ENCODE results near the gene PLAAT4. TPM values are rescaled to one million over a fixed set of nuclear protein-coding genes. Genes with fewer than 3 reads are reported as not detected.

PLAAT4 gene
- total RNA-seq, 1 experiment from 2014 or later, result 0.52 TPM

DNA sequence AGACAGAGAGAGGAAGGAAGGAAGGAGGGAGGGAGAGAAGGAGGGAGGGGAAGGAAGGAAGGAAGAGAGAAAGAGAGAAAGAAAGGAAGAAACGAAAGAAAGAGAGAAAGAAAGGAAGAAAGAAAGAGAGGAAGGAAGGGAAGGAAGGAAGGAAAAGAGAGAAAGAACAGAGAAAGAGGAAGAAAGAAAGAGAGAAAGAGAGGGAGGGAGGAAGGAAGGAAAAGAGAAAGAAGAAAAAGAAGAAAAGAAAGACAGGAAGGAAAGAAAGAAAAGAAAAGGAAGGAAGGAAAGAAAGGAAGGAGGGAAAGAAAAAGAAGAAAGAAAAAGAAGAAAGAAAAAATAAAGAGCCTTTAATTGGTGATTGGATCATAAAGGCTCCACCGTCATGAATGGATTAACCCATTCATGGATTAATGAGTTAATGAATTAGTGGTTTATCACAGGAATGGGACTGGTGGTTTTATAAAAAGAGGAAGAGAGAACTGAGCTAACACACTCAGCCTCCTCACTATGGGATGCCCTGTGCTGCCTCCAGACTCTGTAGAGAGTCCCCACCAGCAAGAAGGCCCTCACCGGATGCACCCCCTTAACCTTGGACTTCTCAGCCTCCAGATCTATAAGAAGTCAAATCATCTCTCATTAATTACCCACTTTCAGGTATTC, 35.5 kb downstream of the PLAAT4 start:
- Histone ChIP-seq H3K4me2 (ENCODE audit: low read length) (no peak overlapping the region), H2AFZ (ENCODE audit: low read depth, low read length, poor library complexity, severe bottlenecking) (no peak overlapping the region), H3K79me2 (ENCODE audit: insufficient read depth, low read length) (no peaks in the 10 kb centered on the region), H3K4me3 (replicated peaks in 1 of 2; ENCODE audit: low read depth in 1 of 2, low read length in 2 of 2) (no peak overlapping the region), H3K9me3 (ENCODE audit: control insufficient read depth in 1 of 2, insufficient read depth in 1 of 2, low read depth in 1 of 2, low read length in 2 of 2) (no peaks in the 10 kb centered on the region), H3K9ac (ENCODE audit: low read length) (no peak overlapping the region), H4K20me1 (ENCODE audit: insufficient read depth) (no peaks in the 10 kb centered on the region), H3K9me2 (ENCODE audit: insufficient read depth) (no peaks in the 10 kb centered on the region), H3K27ac (ENCODE audit: low read depth, low read length) (no peak overlapping the region), H3K36me3 (ENCODE audit: control insufficient read depth in 1 of 2, insufficient read depth in 2 of 2, low read length in 2 of 2) (no peaks in the 10 kb centered on the region), H3K27me3 (ENCODE audit: insufficient read depth, low read length) (no peaks in the 10 kb centered on the region), H3K4me1 (ENCODE audit: control insufficient read depth in 1 of 2, insufficient read depth in 2 of 2, low read length in 2 of 2) (peaks cover 9 to 12% of the 10 kb centered on the region in 2 experiments)
- ChIA-PET POLR2A (no interaction called here), CTCF (no interaction called here), RAD21 (ENCODE audit: low non-redundant PET in 1 of 2, low total read pairs in 2 of 2, uncharacterized antibody in 2 of 2, unreplicated experiment in 2 of 2) (no interaction called here)
- BruUV-seq (replicated peaks), result TSS peak; percentile 35
- TF ChIP-seq YY1 (IDR thresholded peaks at IDR 0.05; ENCODE audit: extremely low read depth, insufficient replicate concordance, low read depth, low read length) (no peak), CBX3 (IDR thresholded peaks at IDR 0.05; ENCODE audit: low read depth) (no peak), POLR2AphosphoS5 (IDR thresholded peaks at IDR 0.05; ENCODE audit: low read depth, low read length) (no peak), RAD21 (IDR thresholded peaks at IDR 0.05; ENCODE audit: low read depth) (no peak), SRF (IDR thresholded peaks at IDR 0.05; ENCODE audit: low read depth) (no peak)
- no peak for DNase-seq (ENCODE audit: low read depth, low spot score)
- ATAC-seq, result no peak
- intact Hi-C loops (cut with micrococcal nuclease), result no loop called here

DNA sequence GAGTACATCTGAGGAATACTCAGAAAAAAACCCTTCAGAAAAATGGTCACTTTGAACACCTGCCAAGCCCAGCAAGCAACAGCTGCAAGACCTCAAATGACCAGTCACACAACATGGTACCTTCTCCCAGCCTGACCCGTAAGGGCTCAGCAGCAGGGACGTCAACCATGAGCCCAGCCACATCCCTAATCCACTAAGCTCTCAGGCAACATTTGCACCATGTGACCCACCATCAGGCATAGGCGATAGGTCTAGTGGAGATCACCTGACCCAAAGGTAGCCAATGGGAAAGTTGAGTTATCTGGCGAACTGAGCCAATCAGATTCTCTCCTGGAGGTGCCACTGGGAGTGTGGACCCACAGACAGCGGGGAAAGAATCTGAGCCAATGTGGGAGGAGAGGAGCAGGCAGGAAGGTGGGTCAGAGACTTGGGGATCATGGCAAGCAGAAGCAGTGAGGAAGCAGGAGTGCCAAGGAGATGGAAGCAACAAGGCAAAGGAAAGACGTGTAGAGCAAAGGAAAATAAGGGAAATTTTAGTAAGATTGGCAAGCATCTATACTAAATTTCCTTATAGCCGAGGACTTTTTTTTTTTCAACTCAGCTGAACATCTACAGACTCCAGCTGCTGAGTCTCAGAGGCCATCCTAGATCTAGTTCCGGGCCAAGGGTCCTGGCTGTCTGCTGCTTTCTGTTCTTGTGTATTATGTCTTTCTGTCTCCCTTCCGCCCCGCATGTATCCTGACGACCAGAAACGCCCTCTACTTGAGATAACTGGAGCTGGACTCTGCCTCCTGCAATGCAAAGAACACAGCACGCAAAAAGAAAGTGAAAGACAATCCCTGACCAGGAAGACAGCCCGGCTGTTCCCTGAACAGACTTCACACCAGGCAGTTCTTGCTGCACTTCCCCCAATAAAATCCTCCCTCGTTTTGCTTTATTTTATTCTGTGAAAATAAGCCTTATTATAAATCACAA, 37.6 kb downstream of the PLAAT4 start:
- Histone ChIP-seq H3K9ac (ENCODE audit: low read length) (no peak overlapping the region), H3K27ac (ENCODE audit: low read depth, low read length) (no peak overlapping the region)
- no TSS peak for BruUV-seq (replicated peaks)

More for the DNA sequence above, 37.6 kb downstream of the PLAAT4 start:
- ChIA-PET POLR2A (no interaction called here), CTCF (no interaction called here), RAD21 (ENCODE audit: low non-redundant PET in 1 of 2, low total read pairs in 2 of 2, uncharacterized antibody in 2 of 2, unreplicated experiment in 2 of 2) (no interaction called here)
- Histone ChIP-seq H3K4me2 (ENCODE audit: low read length) (no peak overlapping the region), H3K36me3 (ENCODE audit: control insufficient read depth in 1 of 2, insufficient read depth in 2 of 2, low read length in 2 of 2) (no peaks in the 10 kb centered on the region), H3K4me3 (replicated peaks in 1 of 2; ENCODE audit: low read depth in 1 of 2, low read length in 2 of 2) (no peak overlapping the region), H3K9me2 (ENCODE audit: insufficient read depth) (no peaks in the 10 kb centered on the region), H3K9me3 (ENCODE audit: control insufficient read depth in 1 of 2, insufficient read depth in 1 of 2, low read depth in 1 of 2, low read length in 2 of 2) (no peaks in the 10 kb centered on the region), H3K4me1 (ENCODE audit: control insufficient read depth in 1 of 2, insufficient read depth in 2 of 2, low read length in 2 of 2) (no peaks in the 10 kb centered on the region), H4K20me1 (ENCODE audit: insufficient read depth) (no peaks in the 10 kb centered on the region), H2AFZ (ENCODE audit: low read depth, low read length, poor library complexity, severe bottlenecking) (no peak overlapping the region), H3K27me3 (ENCODE audit: insufficient read depth, low read length) (no peaks in the 10 kb centered on the region), H3K79me2 (ENCODE audit: insufficient read depth, low read length) (no peaks in the 10 kb centered on the region)
- DNase-seq (ENCODE audit: low read depth, low spot score) (no peak), ATAC-seq (no peak; the same call in 1 of the 2 replicates)
- TF ChIP-seq EZH2phosphoT487 (IDR thresholded peaks at IDR 0.05; ENCODE audit: borderline replicate concordance) (no peak), SP1 (IDR thresholded peaks at IDR 0.05; ENCODE audit: low read depth) (no peak), TCF7L2 (IDR thresholded peaks at IDR 0.05; ENCODE audit: borderline replicate concordance, extremely low read depth, insufficient read depth, insufficient read length) (no peak), JUND (IDR thresholded peaks at IDR 0.05) (no peak), RAD21 (IDR thresholded peaks at IDR 0.05; ENCODE audit: low read depth) (no peak)
- TF ChIP-seq, protein P1, sequence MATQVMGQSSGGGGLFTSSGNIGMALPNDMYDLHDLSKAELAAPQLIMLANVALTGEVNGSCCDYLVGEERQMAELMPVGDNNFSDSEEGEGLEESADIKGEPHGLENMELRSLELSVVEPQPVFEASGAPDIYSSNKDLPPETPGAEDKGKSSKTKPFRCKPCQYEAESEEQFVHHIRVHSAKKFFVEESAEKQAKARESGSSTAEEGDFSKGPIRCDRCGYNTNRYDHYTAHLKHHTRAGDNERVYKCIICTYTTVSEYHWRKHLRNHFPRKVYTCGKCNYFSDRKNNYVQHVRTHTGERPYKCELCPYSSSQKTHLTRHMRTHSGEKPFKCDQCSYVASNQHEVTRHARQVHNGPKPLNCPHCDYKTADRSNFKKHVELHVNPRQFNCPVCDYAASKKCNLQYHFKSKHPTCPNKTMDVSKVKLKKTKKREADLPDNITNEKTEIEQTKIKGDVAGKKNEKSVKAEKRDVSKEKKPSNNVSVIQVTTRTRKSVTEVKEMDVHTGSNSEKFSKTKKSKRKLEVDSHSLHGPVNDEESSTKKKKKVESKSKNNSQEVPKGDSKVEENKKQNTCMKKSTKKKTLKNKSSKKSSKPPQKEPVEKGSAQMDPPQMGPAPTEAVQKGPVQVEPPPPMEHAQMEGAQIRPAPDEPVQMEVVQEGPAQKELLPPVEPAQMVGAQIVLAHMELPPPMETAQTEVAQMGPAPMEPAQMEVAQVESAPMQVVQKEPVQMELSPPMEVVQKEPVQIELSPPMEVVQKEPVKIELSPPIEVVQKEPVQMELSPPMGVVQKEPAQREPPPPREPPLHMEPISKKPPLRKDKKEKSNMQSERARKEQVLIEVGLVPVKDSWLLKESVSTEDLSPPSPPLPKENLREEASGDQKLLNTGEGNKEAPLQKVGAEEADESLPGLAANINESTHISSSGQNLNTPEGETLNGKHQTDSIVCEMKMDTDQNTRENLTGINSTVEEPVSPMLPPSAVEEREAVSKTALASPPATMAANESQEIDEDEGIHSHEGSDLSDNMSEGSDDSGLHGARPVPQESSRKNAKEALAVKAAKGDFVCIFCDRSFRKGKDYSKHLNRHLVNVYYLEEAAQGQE (IDR thresholded peaks at IDR 0.05; ENCODE audit: low read depth), result no peak
- intact Hi-C loops (cut with micrococcal nuclease), result no loop called here
